ENCODE results near the gene CHST15. TPM values are rescaled to one million over a fixed set of nuclear protein-coding genes. Genes with fewer than 3 reads are reported as not detected.
A peak's percentile ranks its signal among the peaks of the same experiment; 100 is the strongest.

The CHST15 gene
- total and polyA plus RNA-seq, 8 donors = 2.6 to 30.4 (median 14.6) TPM

DNA sequence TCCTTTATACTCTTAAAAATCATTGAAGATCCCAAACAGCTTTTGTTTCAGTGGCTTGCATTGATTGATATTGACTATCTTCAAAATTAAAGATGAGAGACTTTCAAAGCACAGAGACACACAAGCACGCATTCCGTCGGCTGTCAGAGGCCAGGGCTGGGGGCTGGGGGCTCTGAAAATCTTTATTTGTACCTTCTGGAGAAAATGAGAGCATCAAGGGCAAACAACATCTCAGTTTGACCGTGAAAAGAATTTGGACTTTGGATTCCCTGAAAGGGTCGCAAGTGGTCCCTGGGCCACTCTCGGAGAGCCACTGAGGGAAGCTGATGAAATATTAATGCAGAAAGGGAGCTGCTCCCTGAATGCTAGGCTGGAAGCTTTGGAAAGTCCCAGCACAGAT, 96.4 kb downstream of the CHST15 start:
- no peak for DNase-seq
- H3K9me3 ChIP-seq = no peaks in the 10 kb centered on the region
- intact Hi-C loops (cut with DNase I; ENCODE audit: low total_unique reads) = no loop called here
- WGBS, 5 donors = 66 to 81% (median 71%) methylated on average over 6 of the region's 6 CpGs
- peak overlapping the region in 4 of 5 donors; percentile 17 to 77 (median 52) for H3K27ac ChIP-seq
- H3K27me3 ChIP-seq = peaks cover 0 to 37% (median 24%) of the 10 kb centered on the region in 3 donors
- peaks cover 19 to 45% (median 27%) of the 10 kb centered on the region in 4 donors for H3K4me1 ChIP-seq
- H3K36me3 ChIP-seq = no peaks in the 10 kb centered on the region
- no peak overlapping the region for H3K4me3 ChIP-seq
- TF ChIP-seq, protein P1, sequence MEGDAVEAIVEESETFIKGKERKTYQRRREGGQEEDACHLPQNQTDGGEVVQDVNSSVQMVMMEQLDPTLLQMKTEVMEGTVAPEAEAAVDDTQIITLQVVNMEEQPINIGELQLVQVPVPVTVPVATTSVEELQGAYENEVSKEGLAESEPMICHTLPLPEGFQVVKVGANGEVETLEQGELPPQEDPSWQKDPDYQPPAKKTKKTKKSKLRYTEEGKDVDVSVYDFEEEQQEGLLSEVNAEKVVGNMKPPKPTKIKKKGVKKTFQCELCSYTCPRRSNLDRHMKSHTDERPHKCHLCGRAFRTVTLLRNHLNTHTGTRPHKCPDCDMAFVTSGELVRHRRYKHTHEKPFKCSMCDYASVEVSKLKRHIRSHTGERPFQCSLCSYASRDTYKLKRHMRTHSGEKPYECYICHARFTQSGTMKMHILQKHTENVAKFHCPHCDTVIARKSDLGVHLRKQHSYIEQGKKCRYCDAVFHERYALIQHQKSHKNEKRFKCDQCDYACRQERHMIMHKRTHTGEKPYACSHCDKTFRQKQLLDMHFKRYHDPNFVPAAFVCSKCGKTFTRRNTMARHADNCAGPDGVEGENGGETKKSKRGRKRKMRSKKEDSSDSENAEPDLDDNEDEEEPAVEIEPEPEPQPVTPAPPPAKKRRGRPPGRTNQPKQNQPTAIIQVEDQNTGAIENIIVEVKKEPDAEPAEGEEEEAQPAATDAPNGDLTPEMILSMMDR (IDR thresholded peaks at IDR 0.05) = no peak
- TF ChIP-seq POLR2A (IDR thresholded peaks at IDR 0.05) = no peak
- no peak for TF ChIP-seq EP300 (IDR thresholded peaks at IDR 0.05)
- TF ChIP-seq POLR2AphosphoS5 (IDR thresholded peaks at IDR 0.05) = no peak

- TF ChIP-seq, protein P1 (IDR thresholded peaks at IDR 0.05) = no peak
- no peak for TF ChIP-seq POLR2AphosphoS5 (IDR thresholded peaks at IDR 0.05)
- TF ChIP-seq EP300 (IDR thresholded peaks at IDR 0.05) = no peak
- TF ChIP-seq POLR2A (IDR thresholded peaks at IDR 0.05) = no peak
Measured at GRCh38 chr10:123996302-123996701, 97.1 kb downstream of the CHST15 start.

DNA sequence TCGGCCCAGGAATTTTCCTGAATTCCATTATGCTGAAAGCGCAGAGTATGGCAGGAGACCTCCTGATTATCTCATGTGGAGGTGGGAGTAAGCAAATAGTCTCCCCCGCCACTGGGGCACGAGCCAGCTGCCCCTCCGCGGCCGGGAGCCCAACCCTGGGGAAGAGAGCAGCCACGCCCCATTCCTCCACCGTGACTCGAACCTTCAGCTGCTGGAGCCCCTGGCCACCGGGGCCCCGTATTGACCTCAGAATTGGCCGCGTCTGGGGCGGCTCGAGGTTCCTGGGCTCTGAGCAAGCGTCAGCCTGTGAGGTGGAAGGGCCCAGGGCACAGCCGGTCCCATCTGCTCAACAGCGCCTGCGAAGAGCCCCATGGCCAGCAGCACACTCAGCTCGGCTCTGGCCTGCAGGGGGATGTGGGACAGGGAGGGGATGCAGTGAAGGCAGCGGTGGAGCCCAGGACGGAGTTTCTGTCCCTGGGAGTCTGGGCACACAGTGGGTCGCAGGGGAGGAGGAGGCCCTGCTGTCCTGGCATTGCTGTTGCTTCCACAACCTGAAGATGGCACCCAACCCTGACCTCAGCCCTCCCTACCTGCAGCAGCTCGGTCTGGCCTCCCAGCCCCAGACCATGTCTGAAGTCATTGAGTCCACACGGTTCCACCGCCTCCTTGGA, 97.8 kb downstream of the CHST15 start:
- intact Hi-C loops (cut with DNase I; ENCODE audit: low total_unique reads) = loop anchor here (2.0 kb wide), 1 partner anchor 393 kb away; no protein-coding TSS in a partner anchor
- peak overlapping the region in 4 of 5 donors; percentile 52 to 65 (median 59) for H3K27ac ChIP-seq
- no peaks in the 10 kb centered on the region for H3K36me3 ChIP-seq
- peak; percentile 46 to 76 for DNase-seq
- peaks cover 19 to 45% (median 32%) of the 10 kb centered on the region in 4 donors for H3K4me1 ChIP-seq
- peaks cover 0 to 51% (median 37%) of the 10 kb centered on the region in 3 donors for H3K27me3 ChIP-seq
- 6 to 15% (median 8%) methylated on average over 17 to 27 of the region's 27 CpGs for WGBS, 5 donors
- peak overlapping the region; percentile 21 to 25 (median 24) for H3K4me3 ChIP-seq
- H3K9me3 ChIP-seq = no peaks in the 10 kb centered on the region
- TF ChIP-seq POLR2A (IDR thresholded peaks at IDR 0.05) = no peak
- peak in 1 of 3 donors; percentile 33 for TF ChIP-seq POLR2AphosphoS5 (IDR thresholded peaks at IDR 0.05)
- TF ChIP-seq, protein P1 (IDR thresholded peaks at IDR 0.05) = peak in 4 of 7 experiments; percentile 13 to 50 (median 24)

More at GRCh38 chr10:123996302-123996701, 97.1 kb downstream of the CHST15 start:
- H3K27me3 ChIP-seq = peaks cover 0 to 44% (median 31%) of the 10 kb centered on the region in 3 donors
- H3K4me1 ChIP-seq = peaks cover 19 to 48% (median 31%) of the 10 kb centered on the region in 4 donors
- 52 to 68% (median 56%) methylated on average over 7 of the region's 7 CpGs for WGBS, 5 donors
- H3K27ac ChIP-seq = peak overlapping the region in 4 of 5 donors; percentile 52 to 77 (median 65)
- H3K36me3 ChIP-seq = no peaks in the 10 kb centered on the region
- no peak for DNase-seq
- H3K4me3 ChIP-seq = no peak overlapping the region
- intact Hi-C loops (cut with DNase I; ENCODE audit: low total_unique reads) = no loop called here
- H3K9me3 ChIP-seq = no peaks in the 10 kb centered on the region

DNA sequence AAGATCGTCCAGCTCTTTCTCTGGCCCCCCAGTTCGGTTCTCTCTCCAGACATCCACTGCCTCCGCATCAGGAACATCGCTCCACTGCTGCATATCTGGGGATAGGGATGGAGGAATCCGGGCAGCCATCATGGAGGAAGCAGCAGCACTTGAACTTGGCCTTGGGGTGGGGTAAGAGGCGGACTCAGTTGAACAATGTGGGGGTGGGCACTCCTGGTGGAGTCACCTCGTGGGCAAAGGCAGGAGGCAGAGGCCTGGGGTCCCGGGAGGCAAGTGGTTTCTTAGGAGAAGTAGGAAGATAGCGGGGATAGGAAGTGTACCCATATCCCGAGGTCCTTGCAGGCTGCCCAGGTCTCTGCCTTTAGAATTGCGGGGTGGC, 98.3 kb downstream of the CHST15 start:
- WGBS, 5 donors = 11 to 29% (median 16%) methylated on average over 11 of the region's 11 CpGs
- intact Hi-C loops (cut with DNase I; ENCODE audit: low total_unique reads) = loop anchor here (2.0 kb wide), 1 partner anchor 394 kb away; no protein-coding TSS in a partner anchor
- no peak for TF ChIP-seq EP300 (IDR thresholded peaks at IDR 0.05)
- TF ChIP-seq, protein P1 (IDR thresholded peaks at IDR 0.05) = no peak
- no peak for TF ChIP-seq POLR2A (IDR thresholded peaks at IDR 0.05)
- no peak for TF ChIP-seq POLR2AphosphoS5 (IDR thresholded peaks at IDR 0.05)
- H3K4me1 ChIP-seq = peaks cover 19 to 45% (median 32%) of the 10 kb centered on the region in 4 donors
- H3K36me3 ChIP-seq = no peaks in the 10 kb centered on the region
- no peaks in the 10 kb centered on the region for H3K9me3 ChIP-seq
- peak overlapping the region; percentile 21 to 25 (median 24) for H3K4me3 ChIP-seq
- H3K27me3 ChIP-seq = peaks cover 0 to 57% (median 42%) of the 10 kb centered on the region in 3 donors
- H3K27ac ChIP-seq = peak overlapping the region in 4 of 5 donors; percentile 52 to 65 (median 59)
- DNase-seq = no peak
